MCF 10A (cell line): Measurements from ENCODE around the gene SART3. TPM values are rescaled to one million over a fixed set of nuclear protein-coding genes. Genes with fewer than 3 reads are reported as not detected.

Experiments used
- BruUV-seq: library from RNA; stranded (reverse); fragments of 400-500 nt; replicated peaks from 2 replicates; lab custom pipeline; 2021; lab: Mats Ljungman, UMichigan
- CTCF ChIA-PET: fragments of 300-600 bp; sonication (Branson Sonifier 250); formaldehyde crosslinking; extraction: SDS; loops from one replicate; lab custom pipeline; 2021; ENCODE audit warnings: antibody characterized with exemption, inconsistent platforms; lab: Yijun Ruan, JAX
- POLR2A ChIA-PET: fragments of 300-600, 350-650 bp; sonication (Branson Sonifier 250); formaldehyde crosslinking; extraction: SDS; loops from one replicate; lab custom pipeline; 2020; ENCODE audit warnings: antibody characterized with exemption, inconsistent platforms; lab: Yijun Ruan, JAX
- DNase-seq: peaks from one replicate; pipeline ENCODE4 v3.0.0-alpha.2; 2018; ENCODE audit not compliant: unreplicated experiment
- H3K27ac Mint-ChIP-seq: one replicate; pipeline ENCODE4 v1.8.0; 2022; ENCODE audit warnings: mild to moderate bottlenecking, low read depth, mixed read lengths; ENCODE audit not compliant: unreplicated experiment
- H3K27me3 Mint-ChIP-seq: one replicate; pipeline ENCODE4 v1.8.0; 2022; ENCODE audit warnings: mixed read lengths; ENCODE audit not compliant: insufficient read depth, unreplicated experiment
- H3K36me3 Mint-ChIP-seq: one replicate; pipeline ENCODE4 v1.8.0; 2022; ENCODE audit warnings: mild to moderate bottlenecking, moderate library complexity, mixed read lengths; ENCODE audit not compliant: insufficient read depth, unreplicated experiment
- H3K4me1 Mint-ChIP-seq: one replicate; pipeline ENCODE4 v1.8.0; 2022; ENCODE audit warnings: mixed read lengths; ENCODE audit not compliant: insufficient read depth, unreplicated experiment
- H3K4me3 Mint-ChIP-seq: one replicate; pipeline ENCODE4 v1.8.0; 2022; ENCODE audit warnings: mild to moderate bottlenecking, moderate library complexity, mixed read lengths; ENCODE audit not compliant: unreplicated experiment
- H3K9me3 Mint-ChIP-seq: one replicate; pipeline ENCODE4 v1.8.0; 2022; ENCODE audit warnings: mixed read lengths; ENCODE audit not compliant: unreplicated experiment
- intact Hi-C: fragments of 100-400 bp; cut with micrococcal nuclease; formaldehyde crosslinking; loops from 2 replicates; pipeline ENCODE4 v1.14.1; 2022
- total RNA-seq: library from RNA; stranded (reverse); gene quantifications from 2 replicates; pipeline ENCODE4 v1.2.3, GENCODE V29; 2022
- TF ChIP-seq, protein P1 (sequence below): fragments of 200-600 bp; IDR thresholded peaks from one replicate; pipeline ENCODE4 v1.8.0; 2022; ENCODE audit warnings: antibody characterized with exemption, mild to moderate bottlenecking; ENCODE audit not compliant: unreplicated experiment

Gene SART3
- total RNA-seq, 1 experiment from 2014 or later: 73.4 TPM

DNA sequence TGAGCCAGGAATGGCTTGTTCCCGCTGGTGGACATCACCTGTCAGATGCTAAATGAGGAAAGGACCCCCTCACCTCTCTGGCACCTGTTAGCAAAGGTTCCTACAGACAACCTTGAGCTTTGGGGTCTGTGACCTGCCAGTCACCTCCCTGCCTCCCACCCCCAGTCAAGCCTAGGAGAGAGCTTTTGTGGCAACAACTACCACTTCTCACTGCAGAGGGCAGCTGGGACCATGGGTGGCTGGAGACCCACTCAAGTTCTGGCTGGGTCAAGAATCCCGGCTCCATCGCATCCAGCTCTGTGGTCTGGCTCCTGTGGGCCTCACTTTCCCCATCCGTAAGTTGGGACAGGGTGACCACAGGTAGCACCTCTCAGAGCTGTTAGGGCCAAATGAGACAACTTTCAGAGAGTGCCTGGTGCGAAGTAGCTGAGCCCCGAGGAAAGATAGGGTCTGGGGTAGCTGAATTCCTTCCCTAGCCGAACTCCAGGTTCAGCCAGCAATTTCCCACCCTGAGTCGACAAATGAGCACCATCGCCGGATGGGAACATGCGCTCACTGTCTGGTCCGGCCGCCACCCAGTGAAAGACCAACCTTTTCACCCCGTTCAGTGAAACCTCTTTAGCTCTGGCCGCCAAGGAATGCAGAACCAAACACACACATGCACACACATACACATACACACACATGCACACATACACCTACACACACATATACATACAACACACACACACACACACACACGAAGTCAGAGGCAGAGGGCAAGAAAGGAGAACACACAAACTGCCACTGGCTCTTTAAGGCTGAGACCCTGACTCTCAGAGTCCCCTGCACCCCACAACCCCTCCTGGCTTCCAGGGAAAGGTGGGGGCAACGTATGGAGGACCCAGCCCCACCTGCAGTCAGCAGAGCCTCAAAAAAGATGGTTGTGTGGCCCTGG, 35.0 kb upstream of the SART3 start:
- Mint-ChIP-seq H3K4me3 (no peak overlapping the region), H3K27ac (no peak overlapping the region), H3K9me3 (no peaks in the 10 kb centered on the region), H3K4me1 (no peaks in the 10 kb centered on the region), H3K36me3 (no peaks in the 10 kb centered on the region), H3K27me3 (no peaks in the 10 kb centered on the region)
- intact Hi-C loops: no loop called here
- no TSS peak for BruUV-seq
- POLR2A ChIA-PET: interaction anchor here (0.9 kb wide), 1 partner anchor 25 kb away, joined by 3 read pairs; no protein-coding TSS in a partner anchor
- CTCF ChIA-PET: interaction anchor here (0.7 to 1.1 kb wide), 3 partner anchors 22 to 807 kb away, joined by 3 to 4 read pairs (median 3); no protein-coding TSS in a partner anchor
- no peak for DNase-seq
- TF ChIP-seq, protein P1, sequence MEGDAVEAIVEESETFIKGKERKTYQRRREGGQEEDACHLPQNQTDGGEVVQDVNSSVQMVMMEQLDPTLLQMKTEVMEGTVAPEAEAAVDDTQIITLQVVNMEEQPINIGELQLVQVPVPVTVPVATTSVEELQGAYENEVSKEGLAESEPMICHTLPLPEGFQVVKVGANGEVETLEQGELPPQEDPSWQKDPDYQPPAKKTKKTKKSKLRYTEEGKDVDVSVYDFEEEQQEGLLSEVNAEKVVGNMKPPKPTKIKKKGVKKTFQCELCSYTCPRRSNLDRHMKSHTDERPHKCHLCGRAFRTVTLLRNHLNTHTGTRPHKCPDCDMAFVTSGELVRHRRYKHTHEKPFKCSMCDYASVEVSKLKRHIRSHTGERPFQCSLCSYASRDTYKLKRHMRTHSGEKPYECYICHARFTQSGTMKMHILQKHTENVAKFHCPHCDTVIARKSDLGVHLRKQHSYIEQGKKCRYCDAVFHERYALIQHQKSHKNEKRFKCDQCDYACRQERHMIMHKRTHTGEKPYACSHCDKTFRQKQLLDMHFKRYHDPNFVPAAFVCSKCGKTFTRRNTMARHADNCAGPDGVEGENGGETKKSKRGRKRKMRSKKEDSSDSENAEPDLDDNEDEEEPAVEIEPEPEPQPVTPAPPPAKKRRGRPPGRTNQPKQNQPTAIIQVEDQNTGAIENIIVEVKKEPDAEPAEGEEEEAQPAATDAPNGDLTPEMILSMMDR: no peak

DNA sequence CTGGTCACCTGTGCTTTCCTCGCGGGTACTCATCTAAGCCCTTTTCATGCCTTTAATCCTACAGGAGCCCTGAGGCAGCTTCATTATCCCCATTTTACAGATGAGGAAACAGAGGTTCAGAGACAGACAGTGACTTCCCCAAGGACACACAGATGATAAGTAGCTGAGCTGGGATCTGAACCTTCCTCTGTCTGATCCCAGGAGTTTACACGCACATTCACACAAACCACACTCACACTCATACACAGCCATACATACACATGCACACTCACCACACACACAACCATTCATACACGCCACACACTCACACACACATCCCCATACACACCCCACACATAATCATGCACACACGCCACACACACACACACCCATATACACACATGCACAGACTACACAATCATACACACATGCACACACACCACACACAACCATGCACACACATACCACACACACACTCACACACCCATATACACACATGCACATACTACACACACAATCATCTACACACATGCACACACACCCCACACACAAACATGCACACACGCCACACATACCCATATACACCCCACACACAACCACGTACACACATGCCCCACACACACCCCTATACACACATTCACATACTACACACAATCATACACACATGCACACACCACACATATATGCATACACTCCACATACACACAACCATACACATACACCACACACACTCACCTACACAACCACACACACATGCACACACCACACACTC, 34.2 kb upstream of the SART3 start:
- intact Hi-C loops: no loop called here
- Mint-ChIP-seq H3K27me3 (no peaks in the 10 kb centered on the region), H3K9me3 (no peaks in the 10 kb centered on the region), H3K4me1 (no peaks in the 10 kb centered on the region), H3K27ac (no peak overlapping the region), H3K36me3 (no peaks in the 10 kb centered on the region), H3K4me3 (no peak overlapping the region)
- TF ChIP-seq, protein P1: no peak
- no TSS peak for BruUV-seq
- CTCF ChIA-PET: no interaction called here
- POLR2A ChIA-PET: interaction anchor here (0.9 kb wide), 1 partner anchor 24 kb away, joined by 3 read pairs; no protein-coding TSS in a partner anchor
- no peak for DNase-seq

DNA sequence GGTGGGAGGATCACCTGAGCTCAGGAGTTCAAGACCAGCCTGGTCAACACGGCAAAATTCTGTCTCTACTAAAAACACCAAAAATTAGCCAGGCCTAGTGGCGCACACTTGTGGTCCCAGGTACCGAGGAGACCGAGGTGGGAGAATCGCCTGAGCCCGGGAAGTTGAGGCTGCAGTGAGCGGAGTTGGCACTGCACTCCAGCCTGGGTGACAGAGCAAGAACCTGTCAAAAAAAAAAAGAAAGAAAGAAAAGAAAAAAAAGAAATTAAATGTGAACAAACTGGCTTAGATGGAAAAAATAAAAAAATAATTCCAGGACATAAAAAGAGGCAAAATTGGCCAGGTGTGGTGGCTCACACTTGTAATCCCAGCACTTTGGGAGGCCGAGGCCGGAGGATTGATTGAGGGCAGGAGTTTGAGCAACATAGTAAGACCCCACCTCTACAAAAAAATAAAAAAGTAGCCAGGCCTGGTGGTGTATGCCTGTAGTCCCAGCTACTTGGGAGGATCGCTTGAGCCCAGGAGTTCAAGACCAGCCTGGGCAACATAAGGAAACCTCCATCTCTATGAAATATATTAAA, 33.4 kb upstream of the SART3 start:
- TF ChIP-seq, protein P1: no peak
- H3K36me3 Mint-ChIP-seq: no peaks in the 10 kb centered on the region
- POLR2A ChIA-PET: no interaction called here
- no peaks in the 10 kb centered on the region for H3K9me3 Mint-ChIP-seq
- no peaks in the 10 kb centered on the region for H3K4me1 Mint-ChIP-seq
- intact Hi-C loops: no loop called here
- H3K27me3 Mint-ChIP-seq: no peaks in the 10 kb centered on the region
- H3K4me3 Mint-ChIP-seq: no peak overlapping the region
- no TSS peak for BruUV-seq
- DNase-seq: no peak
- H3K27ac Mint-ChIP-seq: no peak overlapping the region
- CTCF ChIA-PET: interaction anchor here (1.2 kb wide), 1 partner anchor 24 kb away, joined by 5 read pairs; no protein-coding TSS in a partner anchor
